SK-N-SH (cell line): ENCODE measurements around the gene SKI. TPM values are rescaled to one million over a fixed set of nuclear protein-coding genes. Genes with fewer than 3 reads are reported as not detected.

ENCODE experiments used
- CTCF ChIA-PET: fragments of 300-600, 350-600 bp; formaldehyde crosslinking; extraction: SDS; loops from one replicate; lab custom pipeline; 2021; lab: Yijun Ruan, JAX
- POLR2A ChIA-PET: fragments of 350-600 bp; sonication (Branson Sonifier 250); formaldehyde crosslinking; extraction: SDS; loops from one replicate; lab custom pipeline; 2020; ENCODE audit warnings: antibody characterized with exemption, inconsistent platforms; lab: Yijun Ruan, JAX
- DNase-seq: peaks from one replicate; pipeline ENCODE4 v3.0.0; 2012
- H2AFZ ChIP-seq: fragments of 200-600 bp; sonication (generic); 2 replicates; pipeline ENCODE4 v1.8.1; 2016; ENCODE audit warnings: antibody characterized with exemption, mild to moderate bottlenecking, low read depth
- H3F3A ChIP-seq: fragments of 200-600 bp; sonication (generic); replicated peaks from 2 replicates; pipeline ENCODE3; 2016; ENCODE audit warnings: antibody characterized with exemption, mild to moderate bottlenecking; ENCODE audit not compliant: insufficient read depth
- H3K27ac ChIP-seq, 2 experiments: fragments of 200-500 bp in 1 of 2; fragments of 200-600 bp in 1 of 2; sonication (Bioruptor generic) in 1 of 2; sonication (generic), shearing (Covaris generic) in 1 of 2; 2 replicates each; pipeline versions ENCODE4 v1.5.1 to v1.6.1; 2014 to 2016; ENCODE audit warnings: low read depth in 2 of 2, inconsistent platforms in 1 of 2, low read length in 1 of 2, mild to moderate bottlenecking in 1 of 2, mixed read lengths in 1 of 2
- H3K27me3 ChIP-seq: fragments of 200-600 bp; sonication (generic), shearing (Covaris generic); 2 replicates; pipeline ENCODE4 v1.6.1; 2016; ENCODE audit warnings: mixed run types; ENCODE audit not compliant: insufficient read depth
- H3K36me3 ChIP-seq, 2 experiments: fragments of 200-500 bp in 1 of 2; fragments of 200-600 bp in 1 of 2; sonication (Bioruptor generic) in 1 of 2; sonication (generic) in 1 of 2; replicated peaks in 1 of 2; 2 replicates each; pipeline versions ENCODE3 to v1.5.1; 2014 to 2016; ENCODE audit warnings: low read length in 1 of 2, mild to moderate bottlenecking in 1 of 2; ENCODE audit not compliant: insufficient read depth in 2 of 2, control insufficient read depth in 1 of 2
- H3K4me1 ChIP-seq, 2 experiments: fragments of 200-500 bp in 1 of 2; fragments of 200-600 bp in 1 of 2; sonication (Bioruptor generic) in 1 of 2; sonication (generic), shearing (Covaris generic) in 1 of 2; 2 replicates each; pipeline versions ENCODE4 v1.5.1 to v1.6.1; 2014 to 2016; ENCODE audit warnings: low read depth in 1 of 2, low read length in 1 of 2, mixed run types in 1 of 2; ENCODE audit not compliant: insufficient read depth in 2 of 2, control insufficient read depth in 1 of 2
- H3K4me2 ChIP-seq: fragments of 200-600 bp; sonication (generic), shearing (Covaris generic); 2 replicates; pipeline ENCODE4 v1.6.1; 2017; ENCODE audit warnings: mixed run types
- H3K4me3 ChIP-seq, 2 experiments: fragments of 200-500 bp in 1 of 2; fragments of 200-600 bp in 1 of 2; sonication (Bioruptor generic) in 1 of 2; sonication (generic), shearing (Covaris generic) in 1 of 2; 2 replicates each; pipeline versions ENCODE4 v1.5.1 to v1.8.1; 2014 to 2016; ENCODE audit warnings: low read depth in 2 of 2, inconsistent platforms in 1 of 2, low read length in 1 of 2, mild to moderate bottlenecking in 1 of 2, mixed read lengths in 1 of 2, moderate library complexity in 1 of 2
- H3K79me2 ChIP-seq: fragments of 200-600 bp; sonication (generic); 2 replicates; pipeline ENCODE4 v1.8.1; 2017; ENCODE audit warnings: mild to moderate bottlenecking; ENCODE audit not compliant: insufficient read depth
- H3K9ac ChIP-seq: fragments of 200-600 bp; sonication (generic); 2 replicates; pipeline ENCODE4 v1.6.1; 2017; ENCODE audit warnings: mixed run types
- H3K9me2 ChIP-seq: fragments of 200-600 bp; sonication (generic); 2 replicates; pipeline ENCODE4 v1.6.1; 2017; ENCODE audit warnings: mixed run types
- H3K9me3 ChIP-seq: fragments of 200-600 bp; sonication (generic); 2 replicates; pipeline ENCODE4 v1.6.1; 2017; ENCODE audit warnings: mixed run types, mild to moderate bottlenecking, moderate library complexity
- H4K20me1 ChIP-seq: fragments of 200-600 bp; sonication (generic); 2 replicates; pipeline ENCODE4 v1.6.1; 2017; ENCODE audit warnings: mild to moderate bottlenecking, mixed run types; ENCODE audit not compliant: insufficient read depth
- CHD2 ChIP-seq: fragments of 150-350 bp; IDR thresholded peaks from 2 replicates; pipeline ENCODE4 v1.6.1; 2018; ENCODE audit warnings: low read length; ENCODE audit not compliant: partially characterized antibody
- ELF1 ChIP-seq: IDR thresholded peaks from 2 replicates; pipeline ENCODE4 v1.4.0; 2012
- EP300 ChIP-seq, 2 experiments: IDR thresholded peaks; 2 replicates each; pipeline versions ENCODE4 v1.4.0 to v1.6.1; 2012; ENCODE audit warnings: borderline replicate concordance in 1 of 2, low read depth in 1 of 2, low read length in 1 of 2
- FOSL2 ChIP-seq: IDR thresholded peaks from 2 replicates; pipeline ENCODE4 v1.4.0; 2012; ENCODE audit warnings: low read depth, mild to moderate bottlenecking, moderate library complexity, borderline replicate concordance
- FOXJ3 ChIP-seq: sonication (generic); formaldehyde crosslinking; IDR thresholded peaks from 2 replicates; pipeline ENCODE4 v1.5.1; 2020; ENCODE audit warnings: mild to moderate bottlenecking, missing genetic modification reagents
- MXI1 ChIP-seq: IDR thresholded peaks from 2 replicates; pipeline ENCODE4 v1.6.1; 2012; ENCODE audit warnings: mild to moderate bottlenecking, low read depth, low read length, improper control_type of control experiment
- NRF1 ChIP-seq: IDR thresholded peaks from 2 replicates; pipeline ENCODE4 v1.6.1; 2012; ENCODE audit warnings: low read depth, mild to moderate bottlenecking, low read length
- POLR2AphosphoS5 ChIP-seq: IDR thresholded peaks from 2 replicates; pipeline ENCODE4 v1.6.1; 2012; ENCODE audit warnings: low read depth, low read length
- RCOR1 ChIP-seq: fragments of 150-350 bp; IDR thresholded peaks from 2 replicates; pipeline ENCODE4 v1.6.1; 2017; ENCODE audit warnings: antibody characterized with exemption, low read length
- TEAD4 ChIP-seq: IDR thresholded peaks from 2 replicates; pipeline ENCODE4 v1.4.0; 2012; ENCODE audit warnings: mild to moderate bottlenecking, borderline replicate concordance; ENCODE audit not compliant: insufficient read depth
- YY1 ChIP-seq: IDR thresholded peaks from 2 replicates; pipeline ENCODE4 v1.4.0; 2012; ENCODE audit warnings: low read depth, mild to moderate bottlenecking
- WGBS: methylation state at CpG from one replicate; pipeline ENCODE4 v1.1.6; 2017; ENCODE audit warnings: low lambda C conversion rate; 5-methylcytosine and 5-hydroxymethylcytosine counted together
- polyA plus RNA-seq, 3 experiments: library from polyadenylated mRNA; depleted of rRNA; stranded (reverse); fragments of >200 nt; gene quantifications; 2 replicates each; pipeline ENCODE4 v1.2.3, GENCODE V29; 2012
- TF ChIP-seq, protein P1 (sequence below): IDR thresholded peaks from 2 replicates; pipeline ENCODE4 v1.4.0; 2012; ENCODE audit warnings: low read depth, borderline replicate concordance
- TF ChIP-seq, protein P2 (sequence below): IDR thresholded peaks from 2 replicates; pipeline ENCODE4 v1.4.0; 2012; ENCODE audit warnings: low read depth, borderline replicate concordance
- TF ChIP-seq, protein P3 (sequence below): IDR thresholded peaks from 2 replicates; pipeline ENCODE4 v1.4.0; 2012; ENCODE audit warnings: low read depth
- TF ChIP-seq, protein P4 (sequence below): fragments of 150-350 bp; IDR thresholded peaks from 2 replicates; pipeline ENCODE4 v1.6.1; 2016; ENCODE audit warnings: mild to moderate bottlenecking, low read depth, low read length
- TF ChIP-seq, protein P5 (sequence below): fragments of 150-350 bp; IDR thresholded peaks from 2 replicates; pipeline ENCODE4 v1.6.1; 2017; ENCODE audit warnings: antibody characterized with exemption, low read length, low read depth, borderline replicate concordance

The SKI gene
- polyA plus RNA-seq, 1 of the 3 experiments (the other 2 are of a cell fraction) = 7.2 TPM

DNA sequence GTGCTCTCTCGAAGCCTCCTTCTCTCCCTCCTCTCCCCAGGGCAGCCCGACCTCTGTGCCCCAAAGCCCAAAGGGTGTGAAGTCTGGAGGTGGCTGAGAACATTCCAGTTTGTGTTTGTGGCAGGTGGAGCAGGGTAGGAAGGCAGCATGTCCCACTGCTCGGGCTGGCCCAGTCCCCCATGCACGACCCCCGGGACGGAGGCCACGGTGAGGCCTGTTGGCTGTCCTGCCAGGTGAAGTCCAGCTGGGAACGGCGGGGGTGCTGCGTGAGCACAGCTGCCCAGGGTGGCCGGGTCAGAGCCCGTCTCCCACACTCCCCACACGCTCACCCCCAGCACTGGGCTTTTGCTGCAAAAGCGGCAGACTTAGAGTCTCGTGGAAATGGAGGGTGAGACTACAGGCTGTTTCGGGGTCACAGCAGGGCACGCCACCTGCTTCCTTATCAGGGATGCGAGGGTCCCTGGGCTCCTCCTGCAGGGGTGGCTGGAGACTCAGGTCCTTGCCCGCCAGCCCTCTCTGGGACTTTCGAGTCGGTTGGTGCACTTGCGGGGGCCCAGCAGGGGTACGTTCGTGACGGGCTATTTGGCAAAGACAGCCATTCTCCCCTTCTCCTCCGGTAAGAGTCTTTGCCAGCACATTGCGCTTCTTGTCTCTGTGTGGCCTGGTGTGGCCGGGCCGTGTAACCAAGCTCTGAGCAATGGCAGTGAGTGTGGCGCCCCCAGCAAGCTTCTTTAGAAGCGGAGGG, 123.0 kb downstream of the SKI start:
- H3F3A ChIP-seq = no peaks in the 10 kb centered on the region
- H3K9ac ChIP-seq = no peak overlapping the region
- no peaks in the 10 kb centered on the region for H4K20me1 ChIP-seq
- H3K27me3 ChIP-seq = no peaks in the 10 kb centered on the region
- H3K79me2 ChIP-seq = no peaks in the 10 kb centered on the region
- POLR2A ChIA-PET = no interaction called here
- no peaks in the 10 kb centered on the region for H3K9me2 ChIP-seq
- H3K4me3 ChIP-seq = no peak overlapping the region
- H3K27ac ChIP-seq = no peak overlapping the region
- H3K4me1 ChIP-seq = peaks cover 0 to 3% of the 10 kb centered on the region in 2 experiments; a peak in 1 of 4 replicates
- no peak overlapping the region for H2AFZ ChIP-seq
- no peaks in the 10 kb centered on the region for H3K9me3 ChIP-seq
- no peak for DNase-seq
- CTCF ChIA-PET = interaction anchor here (0.9 to 2.1 kb wide), 2 partner anchors 30 to 156 kb away, joined by 3 to 10 read pairs; no protein-coding TSS in a partner anchor
- no peak overlapping the region for H3K4me2 ChIP-seq
- no peaks in the 10 kb centered on the region for H3K36me3 ChIP-seq
- TF ChIP-seq FOXJ3 = no peak
- TF ChIP-seq RCOR1 = no peak
- TF ChIP-seq POLR2AphosphoS5 = no peak
- TF ChIP-seq, protein P1, sequence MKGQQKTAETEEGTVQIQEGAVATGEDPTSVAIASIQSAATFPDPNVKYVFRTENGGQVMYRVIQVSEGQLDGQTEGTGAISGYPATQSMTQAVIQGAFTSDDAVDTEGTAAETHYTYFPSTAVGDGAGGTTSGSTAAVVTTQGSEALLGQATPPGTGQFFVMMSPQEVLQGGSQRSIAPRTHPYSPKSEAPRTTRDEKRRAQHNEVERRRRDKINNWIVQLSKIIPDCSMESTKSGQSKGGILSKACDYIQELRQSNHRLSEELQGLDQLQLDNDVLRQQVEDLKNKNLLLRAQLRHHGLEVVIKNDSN = no peak
- TF ChIP-seq YY1 = no peak
- TF ChIP-seq, protein P2, sequence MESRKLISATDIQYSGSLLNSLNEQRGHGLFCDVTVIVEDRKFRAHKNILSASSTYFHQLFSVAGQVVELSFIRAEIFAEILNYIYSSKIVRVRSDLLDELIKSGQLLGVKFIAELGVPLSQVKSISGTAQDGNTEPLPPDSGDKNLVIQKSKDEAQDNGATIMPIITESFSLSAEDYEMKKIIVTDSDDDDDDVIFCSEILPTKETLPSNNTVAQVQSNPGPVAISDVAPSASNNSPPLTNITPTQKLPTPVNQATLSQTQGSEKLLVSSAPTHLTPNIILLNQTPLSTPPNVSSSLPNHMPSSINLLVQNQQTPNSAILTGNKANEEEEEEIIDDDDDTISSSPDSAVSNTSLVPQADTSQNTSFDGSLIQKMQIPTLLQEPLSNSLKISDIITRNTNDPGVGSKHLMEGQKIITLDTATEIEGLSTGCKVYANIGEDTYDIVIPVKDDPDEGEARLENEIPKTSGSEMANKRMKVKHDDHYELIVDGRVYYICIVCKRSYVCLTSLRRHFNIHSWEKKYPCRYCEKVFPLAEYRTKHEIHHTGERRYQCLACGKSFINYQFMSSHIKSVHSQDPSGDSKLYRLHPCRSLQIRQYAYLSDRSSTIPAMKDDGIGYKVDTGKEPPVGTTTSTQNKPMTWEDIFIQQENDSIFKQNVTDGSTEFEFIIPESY = no peak
- TF ChIP-seq EP300 (IDR thresholded peaks at IDR 0.05; ENCODE audit: borderline replicate concordance in 1 of 2, low read depth in 1 of 2, low read length in 1 of 2) = no peak
- WGBS = 75% methylated on average over 20 of the region's 31 CpGs

DNA sequence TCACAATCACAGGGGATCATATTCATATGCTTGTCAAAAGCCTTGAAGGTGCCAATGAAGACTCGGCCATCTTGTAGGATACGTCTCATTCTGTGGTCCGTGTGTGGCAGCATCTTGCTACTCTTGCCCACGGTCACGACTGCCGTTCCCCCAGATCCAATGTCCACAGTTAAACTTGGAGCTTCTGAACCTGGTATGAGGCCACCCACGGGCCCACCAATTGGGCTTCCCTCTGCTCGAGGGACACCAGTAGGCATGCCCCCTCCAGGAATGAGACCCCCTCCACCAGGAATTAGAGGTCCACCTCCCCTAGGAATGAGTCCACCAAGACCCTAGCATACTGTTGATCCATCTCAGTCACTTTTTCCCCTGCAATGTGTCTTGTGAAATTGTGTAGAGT, 123.6 kb downstream of the SKI start:
- TF ChIP-seq, protein P3, sequence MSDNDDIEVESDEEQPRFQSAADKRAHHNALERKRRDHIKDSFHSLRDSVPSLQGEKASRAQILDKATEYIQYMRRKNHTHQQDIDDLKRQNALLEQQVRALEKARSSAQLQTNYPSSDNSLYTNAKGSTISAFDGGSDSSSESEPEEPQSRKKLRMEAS = no peak
- TF ChIP-seq ELF1 = no peak
- TF ChIP-seq, protein P4, sequence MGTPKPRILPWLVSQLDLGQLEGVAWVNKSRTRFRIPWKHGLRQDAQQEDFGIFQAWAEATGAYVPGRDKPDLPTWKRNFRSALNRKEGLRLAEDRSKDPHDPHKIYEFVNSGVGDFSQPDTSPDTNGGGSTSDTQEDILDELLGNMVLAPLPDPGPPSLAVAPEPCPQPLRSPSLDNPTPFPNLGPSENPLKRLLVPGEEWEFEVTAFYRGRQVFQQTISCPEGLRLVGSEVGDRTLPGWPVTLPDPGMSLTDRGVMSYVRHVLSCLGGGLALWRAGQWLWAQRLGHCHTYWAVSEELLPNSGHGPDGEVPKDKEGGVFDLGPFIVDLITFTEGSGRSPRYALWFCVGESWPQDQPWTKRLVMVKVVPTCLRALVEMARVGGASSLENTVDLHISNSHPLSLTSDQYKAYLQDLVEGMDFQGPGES = no peak
- no peak for TF ChIP-seq YY1
- TF ChIP-seq, protein P2 = no peak
- no peak for TF ChIP-seq FOSL2
- TF ChIP-seq, protein P5, sequence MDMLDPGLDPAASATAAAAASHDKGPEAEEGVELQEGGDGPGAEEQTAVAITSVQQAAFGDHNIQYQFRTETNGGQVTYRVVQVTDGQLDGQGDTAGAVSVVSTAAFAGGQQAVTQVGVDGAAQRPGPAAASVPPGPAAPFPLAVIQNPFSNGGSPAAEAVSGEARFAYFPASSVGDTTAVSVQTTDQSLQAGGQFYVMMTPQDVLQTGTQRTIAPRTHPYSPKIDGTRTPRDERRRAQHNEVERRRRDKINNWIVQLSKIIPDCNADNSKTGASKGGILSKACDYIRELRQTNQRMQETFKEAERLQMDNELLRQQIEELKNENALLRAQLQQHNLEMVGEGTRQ = no peak
- TF ChIP-seq CHD2 = no peak
- no peak for TF ChIP-seq EP300 (IDR thresholded peaks at IDR 0.05; ENCODE audit: borderline replicate concordance in 1 of 2, low read depth in 1 of 2, low read length in 1 of 2)
- no peak for TF ChIP-seq MXI1
- TF ChIP-seq NRF1 = no peak
- no peak for TF ChIP-seq TEAD4
- Histone ChIP-seq H3K27ac (no peak overlapping the region), H4K20me1 (no peaks in the 10 kb centered on the region), H3K4me1 (peaks cover 0 to 3% of the 10 kb centered on the region in 2 experiments; a peak in 1 of 4 replicates), H3F3A (no peaks in the 10 kb centered on the region), H3K36me3 (no peaks in the 10 kb centered on the region), H3K79me2 (no peaks in the 10 kb centered on the region), H3K9ac (no peak overlapping the region), H2AFZ (no peak overlapping the region), H3K4me3 (no peak overlapping the region), H3K9me3 (no peaks in the 10 kb centered on the region), H3K4me2 (no peak overlapping the region), H3K27me3 (no peaks in the 10 kb centered on the region), H3K9me2 (no peaks in the 10 kb centered on the region)
- no peak for DNase-seq
- ChIA-PET POLR2A (no interaction called here), CTCF (interaction anchor here (0.9 to 2.1 kb wide), 2 partner anchors 30 to 157 kb away, joined by 3 to 10 read pairs; no protein-coding TSS in a partner anchor)
- 77% methylated on average over 8 of the region's 8 CpGs for WGBS
